ENCODE measurements around the gene SCAF4. TPM values are rescaled to one million over a fixed set of nuclear protein-coding genes. Genes with fewer than 3 reads are reported as not detected.

The SCAF4 gene
- total RNA-seq, 5 donors from 2014 or later (not counting 1 experiment from before 2014, with no cell fraction given): 57.5 to 71.9 (median 62.4) TPM

Other genes with a start within 250 kb of the SCAF4 start
- gene SOD1, start 72.4 kb downstream of the SCAF4 start, total RNA-seq: 100 to 1,000 TPM; 143 to 167 (median 152) TPM
- gene HUNK, start 140.9 kb upstream of the SCAF4 start, total RNA-seq: 1 to 10 TPM in 1 of 5 donors, under 1 TPM in 2, not detected in 2; 0.22 to 1.1 (median 0.35) TPM